ENCODE data around the gene LIPN.

The LIPN gene

DNA sequence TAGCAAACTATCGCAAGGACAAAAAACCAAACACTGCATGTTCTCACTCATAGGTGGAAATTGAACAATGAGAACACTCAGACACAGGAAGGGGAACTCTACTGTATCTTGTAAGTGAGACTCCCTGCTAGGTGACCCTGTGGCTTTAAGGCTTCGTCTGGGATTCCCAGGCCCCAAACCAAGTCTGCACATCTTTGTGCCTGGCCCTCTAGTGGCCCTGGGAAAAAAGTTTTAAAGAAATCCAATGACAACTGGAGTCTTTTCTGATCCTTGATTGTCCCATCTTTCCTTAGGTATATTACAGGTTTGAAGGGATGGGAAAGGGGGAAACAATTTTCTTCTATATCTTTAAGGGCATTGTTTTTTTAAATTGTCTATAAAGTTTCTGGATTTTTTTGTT is 32.1 kb downstream of the LIPN start:
- TF ChIP-seq, protein P1, sequence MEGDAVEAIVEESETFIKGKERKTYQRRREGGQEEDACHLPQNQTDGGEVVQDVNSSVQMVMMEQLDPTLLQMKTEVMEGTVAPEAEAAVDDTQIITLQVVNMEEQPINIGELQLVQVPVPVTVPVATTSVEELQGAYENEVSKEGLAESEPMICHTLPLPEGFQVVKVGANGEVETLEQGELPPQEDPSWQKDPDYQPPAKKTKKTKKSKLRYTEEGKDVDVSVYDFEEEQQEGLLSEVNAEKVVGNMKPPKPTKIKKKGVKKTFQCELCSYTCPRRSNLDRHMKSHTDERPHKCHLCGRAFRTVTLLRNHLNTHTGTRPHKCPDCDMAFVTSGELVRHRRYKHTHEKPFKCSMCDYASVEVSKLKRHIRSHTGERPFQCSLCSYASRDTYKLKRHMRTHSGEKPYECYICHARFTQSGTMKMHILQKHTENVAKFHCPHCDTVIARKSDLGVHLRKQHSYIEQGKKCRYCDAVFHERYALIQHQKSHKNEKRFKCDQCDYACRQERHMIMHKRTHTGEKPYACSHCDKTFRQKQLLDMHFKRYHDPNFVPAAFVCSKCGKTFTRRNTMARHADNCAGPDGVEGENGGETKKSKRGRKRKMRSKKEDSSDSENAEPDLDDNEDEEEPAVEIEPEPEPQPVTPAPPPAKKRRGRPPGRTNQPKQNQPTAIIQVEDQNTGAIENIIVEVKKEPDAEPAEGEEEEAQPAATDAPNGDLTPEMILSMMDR (IDR thresholded peaks at IDR 0.05; ENCODE audit: low read depth, low read length), result peak; percentile 63
- no peak overlapping the region for H3K4me3 ChIP-seq (replicated peaks in 1 of 2; ENCODE audit: low read depth in 2 of 2, low read length in 2 of 2)
- peak in 1 of 2 donors; percentile 45 for DNase-seq (ENCODE audit: low read depth in 2 of 2)

DNA sequence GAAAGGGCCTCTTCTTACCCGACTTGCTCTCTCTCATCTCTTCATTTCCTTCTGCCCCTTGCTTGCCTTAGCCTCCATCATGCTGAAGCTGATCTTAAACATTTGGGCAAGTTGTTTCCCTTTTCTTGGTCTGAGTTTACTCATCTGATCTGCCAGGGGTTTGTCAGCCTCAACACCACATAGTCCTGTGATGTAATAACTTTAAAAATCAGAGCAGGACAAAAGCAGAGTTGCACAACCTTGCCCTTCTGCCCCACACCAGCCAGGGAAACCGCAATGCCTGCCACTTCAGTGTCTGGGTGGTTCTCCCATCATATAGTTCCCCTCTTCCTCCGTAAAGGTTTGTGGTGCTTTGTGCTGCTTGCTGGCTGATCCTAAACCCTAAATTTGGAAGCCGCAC is 32.8 kb downstream of the LIPN start:
- TF ChIP-seq, protein P1 (IDR thresholded peaks at IDR 0.05; ENCODE audit: low read depth, low read length), result no peak
- DNase-seq (ENCODE audit: low read depth in 2 of 2), result peak; percentile 81 to 82
- no peak overlapping the region for H3K4me3 ChIP-seq (replicated peaks in 1 of 2; ENCODE audit: low read depth in 2 of 2, low read length in 2 of 2)

DNA sequence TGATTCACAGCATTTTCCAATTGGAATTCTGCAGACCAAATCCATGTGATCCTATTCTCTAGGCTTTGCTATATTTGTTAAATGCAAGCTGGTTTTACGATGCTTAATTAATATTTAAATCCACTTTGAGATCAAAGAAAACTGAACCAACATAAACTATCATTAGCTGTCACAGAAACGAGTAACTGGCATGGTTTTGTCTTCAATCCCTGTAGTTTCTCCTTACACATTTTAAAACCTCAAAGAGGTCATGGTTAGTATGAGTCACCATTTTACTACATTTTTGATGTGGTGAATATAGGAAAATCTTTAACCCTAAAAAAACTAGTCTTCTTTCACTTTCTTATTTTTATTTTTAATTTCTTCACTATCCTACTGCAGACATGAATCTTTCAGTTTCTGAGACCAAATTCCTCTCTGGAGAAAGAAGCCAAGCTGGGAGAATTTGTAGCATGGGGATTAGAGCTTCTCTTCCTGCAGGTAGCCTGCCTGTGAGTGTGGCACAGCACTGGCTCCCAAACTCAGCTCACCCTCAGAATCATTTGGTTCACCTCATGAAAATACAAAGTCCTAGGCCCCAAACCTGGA is 34.0 kb downstream of the LIPN start:
- TF ChIP-seq, protein P1 (IDR thresholded peaks at IDR 0.05; ENCODE audit: low read depth, low read length), result no peak
- peak; percentile 46 to 61 for DNase-seq (ENCODE audit: low read depth in 2 of 2)
- H3K4me3 ChIP-seq (replicated peaks in 1 of 2; ENCODE audit: low read depth in 2 of 2, low read length in 2 of 2), result no peak overlapping the region

DNA sequence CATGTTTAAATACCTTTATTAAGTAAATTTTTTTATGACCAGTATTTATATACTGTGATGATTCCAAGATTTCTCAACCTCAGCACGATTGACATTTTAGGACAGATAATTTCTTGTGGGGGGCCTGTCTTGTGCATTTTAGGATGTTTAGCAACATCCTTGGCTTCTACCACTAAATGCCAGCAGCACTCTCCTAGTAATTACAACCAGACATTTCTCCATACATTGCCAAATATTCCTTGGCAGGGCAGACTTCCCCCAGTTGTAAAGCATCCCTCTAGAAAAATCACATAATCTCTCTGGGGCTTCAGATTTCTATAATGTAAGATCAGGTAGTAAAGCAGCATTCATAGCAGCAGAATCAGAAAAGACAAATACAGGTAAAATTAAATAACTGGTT is 34.9 kb downstream of the LIPN start:
- no peak overlapping the region for H3K4me3 ChIP-seq (replicated peaks in 1 of 2; ENCODE audit: low read depth in 2 of 2, low read length in 2 of 2)
- DNase-seq (ENCODE audit: low read depth in 2 of 2), result peak; percentile 22 to 73
- TF ChIP-seq, protein P1 (IDR thresholded peaks at IDR 0.05; ENCODE audit: low read depth, low read length), result no peak

DNA sequence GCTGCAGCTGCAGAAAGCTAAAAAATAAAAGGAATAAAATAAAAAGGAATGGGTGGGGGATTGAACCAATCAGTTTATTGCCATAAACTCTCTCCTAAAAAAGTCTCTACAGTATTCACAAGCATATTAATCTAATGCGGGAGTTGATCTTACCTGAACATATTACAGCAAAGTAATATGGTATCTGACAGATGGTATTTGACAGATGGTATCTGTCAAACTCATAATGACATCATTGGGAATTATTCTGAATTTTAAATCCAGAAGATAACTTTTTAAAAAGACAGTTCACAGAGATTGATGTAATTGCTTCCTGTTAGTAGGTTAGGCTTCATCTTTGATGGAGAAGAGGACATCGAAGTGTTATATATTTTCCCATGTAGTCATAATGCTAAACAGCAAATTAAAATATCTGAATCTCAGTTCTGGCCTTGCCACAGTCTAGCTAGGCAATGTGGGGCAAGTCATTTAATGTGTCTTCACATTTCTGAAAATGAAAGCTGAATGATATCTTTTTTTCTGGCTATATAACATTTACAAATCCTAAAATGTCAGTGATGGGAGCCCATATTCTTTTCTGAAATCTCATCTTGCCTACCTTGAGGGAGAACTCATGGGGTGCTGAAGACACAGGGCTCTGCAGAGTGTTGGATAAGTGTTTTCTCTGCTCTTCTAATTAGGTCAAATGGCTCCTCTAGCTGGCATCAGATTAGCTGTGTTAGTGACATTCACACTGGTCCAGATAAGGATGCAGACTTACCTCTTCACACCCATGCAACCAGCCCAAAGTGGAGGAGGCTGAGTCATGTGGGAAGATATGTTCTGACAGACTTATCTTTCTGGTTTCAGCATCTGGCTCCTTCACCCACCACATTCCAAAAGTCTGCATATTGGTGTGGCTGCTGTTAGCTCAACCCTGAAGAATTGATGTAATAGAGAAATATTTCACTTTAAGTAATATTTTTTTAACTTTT is 40.6 kb downstream of the LIPN start:
- DNase-seq (ENCODE audit: low read depth in 2 of 2), result peak; percentile 56 to 77
- no peak overlapping the region for H3K4me3 ChIP-seq (replicated peaks in 1 of 2; ENCODE audit: low read depth in 2 of 2, low read length in 2 of 2)

DNA sequence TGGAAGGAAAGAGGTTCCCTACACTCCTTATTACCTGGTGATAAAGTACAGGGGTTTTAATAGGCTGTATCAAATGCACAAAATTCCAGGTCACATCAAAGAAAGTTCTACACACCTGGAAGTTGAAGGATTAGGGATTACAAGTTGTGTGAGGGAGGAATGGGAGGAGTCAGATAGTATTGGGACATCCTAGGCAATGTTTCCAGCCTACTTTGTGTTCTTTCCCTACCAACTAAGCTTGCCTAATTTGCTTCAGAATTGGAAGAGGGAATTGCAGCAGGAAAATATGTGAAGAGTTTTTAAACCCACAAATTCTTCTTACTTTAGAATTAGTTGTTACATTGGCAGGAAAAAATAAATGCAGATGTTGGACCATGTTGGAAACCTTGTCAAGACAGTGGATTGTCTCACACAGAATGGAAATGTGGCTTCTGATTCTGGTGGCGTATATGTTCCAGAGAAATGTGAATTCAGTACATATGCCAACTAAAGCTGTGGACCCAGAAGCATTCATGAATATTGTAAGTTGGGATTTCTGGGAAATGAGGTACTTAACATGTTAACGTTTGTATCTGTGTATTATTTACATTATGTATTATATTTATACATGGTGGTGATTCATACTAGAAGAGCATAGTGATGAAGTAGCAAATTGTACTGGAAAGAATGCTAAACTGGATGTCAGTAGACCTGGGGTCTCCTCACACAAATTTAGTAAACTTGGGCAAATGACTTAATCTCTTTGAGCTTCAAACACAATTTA is 42.9 kb downstream of the LIPN start, which contains the start of gene LIPM:
TSS of gene LIPM (plus strand) at position 208 of the 763 bp plus-strand sequence. CDS start at position 375, 167 bp downstream.
- no peak within 1 kb of the TSS for H3K4me3 ChIP-seq (replicated peaks in 1 of 2; ENCODE audit: low read depth in 2 of 2, low read length in 2 of 2)
- TF ChIP-seq, protein P1 (IDR thresholded peaks at IDR 0.05; ENCODE audit: low read depth, low read length), result no peak
- DNase-seq (ENCODE audit: low read depth in 2 of 2), result no peak

More for the DNA sequence above, 40.6 kb downstream of the LIPN start:
- TF ChIP-seq, protein P1 (IDR thresholded peaks at IDR 0.05; ENCODE audit: low read depth, low read length), result no peak
